Muscle of leg (tissue), 11 donors: ENCODE results near the gene PRG3. TPM values are rescaled to one million over a fixed set of nuclear protein-coding genes. Genes with fewer than 3 reads are reported as not detected.

Source experiments
- DNase-seq: peaks from one replicate; pipeline ENCODE4 v3.0.0; 2013
- H3K27ac ChIP-seq: one replicate; pipeline ENCODE4 v1.5.1; 2013; ENCODE audit warnings: mild to moderate bottlenecking, low read length, control low read depth
- H3K27me3 ChIP-seq: one replicate; pipeline ENCODE4 v1.6.1; 2013; ENCODE audit warnings: low read length; ENCODE audit not compliant: control insufficient read depth, insufficient read depth
- H3K36me3 ChIP-seq: one replicate; pipeline ENCODE4 v1.6.1; 2013; ENCODE audit warnings: low read length; ENCODE audit not compliant: control insufficient read depth, insufficient read depth
- H3K4me1 ChIP-seq: one replicate; pipeline ENCODE4 v1.6.1; 2013; ENCODE audit warnings: low read length; ENCODE audit not compliant: control insufficient read depth, insufficient read depth
- H3K4me3 ChIP-seq: one replicate; pipeline ENCODE4 v1.5.1; 2013; ENCODE audit warnings: low read length, control low read depth
- H3K9me3 ChIP-seq: replicated peaks from 2 replicates; pipeline ENCODE4 v1.6.1; 2013; ENCODE audit warnings: low read depth, low read length; ENCODE audit not compliant: control insufficient read depth
- whole genome bisulfite sequencing: methylation state at CpG from one replicate; pipeline ENCODE4 v1.1.5; 2013; ENCODE audit warnings: missing lambda C conversion rate; ENCODE audit not compliant: insufficient coverage; 5-methylcytosine and 5-hydroxymethylcytosine counted together
- polyA plus RNA-seq, 8 donors: library from polyadenylated mRNA; unstranded; fragments of 120-200 nt; gene quantifications; one replicate each; pipeline versions ENCODE4 v1.2.1 to v1.2.3, GENCODE V29; 2013; ENCODE audit warnings: inconsistent platforms in 1 of 8, low replicate concordance in 1 of 8; ENCODE audit not compliant: insufficient read length in 8 of 8, insufficient read depth in 1 of 8
- total RNA-seq: library from RNA; stranded (reverse); fragments of 120-200 nt; gene quantifications from one replicate; pipeline ENCODE4 v1.2.4, GENCODE V29; 2013

The PRG3 gene
- total and polyA plus RNA-seq, 9 donors, result 0.14 to 1.3 (median 0.33) TPM; not detected in 2

- H3K4me1 ChIP-seq, result peaks cover 43% of the 10 kb centered on the region
- WGBS, result 71% methylated on average over 5 of the region's 9 CpGs
- peak overlapping the region; percentile 11 for H3K4me3 ChIP-seq
- H3K9me3 ChIP-seq, result no peaks in the 10 kb centered on the region
- no peaks in the 10 kb centered on the region for H3K27me3 ChIP-seq
- peak; percentile 27 for DNase-seq
- peaks cover 33% of the 10 kb centered on the region for H3K36me3 ChIP-seq
- H3K27ac ChIP-seq, result peak overlapping the region; percentile 99
Measured at GRCh38 chr11:57424137-57424791, 43.3 kb upstream of the PRG3 start.

- Histone ChIP-seq H3K4me1 (peaks cover 37% of the 10 kb centered on the region), H3K36me3 (peaks cover 48% of the 10 kb centered on the region), H3K9me3 (no peaks in the 10 kb centered on the region), H3K27me3 (no peaks in the 10 kb centered on the region), H3K4me3 (no peak overlapping the region), H3K27ac (no peak overlapping the region)
- WGBS, result 83% methylated on average over 1 of the region's 4 CpGs
- DNase-seq, result no peak
Measured at GRCh38 chr11:57422669-57423068, 41.7 kb upstream of the PRG3 start.

- H3K9me3 ChIP-seq, result no peaks in the 10 kb centered on the region
- H3K27me3 ChIP-seq, result no peaks in the 10 kb centered on the region
- H3K4me3 ChIP-seq, result no peak overlapping the region
- H3K4me1 ChIP-seq, result peaks cover 31% of the 10 kb centered on the region
- peaks cover 57% of the 10 kb centered on the region for H3K36me3 ChIP-seq
- DNase-seq, result no peak
- H3K27ac ChIP-seq, result no peak overlapping the region
Measured at GRCh38 chr11:57421805-57422204, 40.9 kb upstream of the PRG3 start.

- DNase-seq, result no peak
- H3K9me3 ChIP-seq, result no peaks in the 10 kb centered on the region
- H3K36me3 ChIP-seq, result peaks cover 64% of the 10 kb centered on the region
- peaks cover 24% of the 10 kb centered on the region for H3K4me1 ChIP-seq
- no peak overlapping the region for H3K4me3 ChIP-seq
- WGBS, result 89% methylated on average over 1 of the region's 4 CpGs
- no peak overlapping the region for H3K27ac ChIP-seq
- no peaks in the 10 kb centered on the region for H3K27me3 ChIP-seq
Measured at GRCh38 chr11:57421066-57421465, 40.1 kb upstream of the PRG3 start.

GRCh38 chr11:57419146-57419545, 38.2 kb upstream of the PRG3 start:
- 90% methylated on average over 1 of the region's 3 CpGs for WGBS
- no peak overlapping the region for H3K4me3 ChIP-seq
- H3K36me3 ChIP-seq, result peaks cover 76% of the 10 kb centered on the region
- no peaks in the 10 kb centered on the region for H3K27me3 ChIP-seq
- no peak for DNase-seq
- peaks cover 5% of the 10 kb centered on the region for H3K4me1 ChIP-seq
- no peaks in the 10 kb centered on the region for H3K9me3 ChIP-seq
- no peak overlapping the region for H3K27ac ChIP-seq

- Histone ChIP-seq H3K36me3 (peaks cover 80% of the 10 kb centered on the region), H3K4me1 (no peaks in the 10 kb centered on the region), H3K27me3 (no peaks in the 10 kb centered on the region), H3K27ac (no peak overlapping the region), H3K9me3 (no peaks in the 10 kb centered on the region), H3K4me3 (no peak overlapping the region)
- no peak for DNase-seq
Measured at GRCh38 chr11:57418131-57418530, 37.2 kb upstream of the PRG3 start.

- 60% methylated on average over 4 of the region's 4 CpGs for WGBS
Measured at GRCh38 chr11:57417056-57417455, 36.1 kb upstream of the PRG3 start.

GRCh38 chr11:57416436-57416835, 35.5 kb upstream of the PRG3 start:
- H3K9me3 ChIP-seq, result no peaks in the 10 kb centered on the region
- peaks cover 75% of the 10 kb centered on the region for H3K36me3 ChIP-seq
- DNase-seq, result no peak
- no peaks in the 10 kb centered on the region for H3K4me1 ChIP-seq
- WGBS, result 60% methylated on average over 1 of the region's 3 CpGs
- H3K4me3 ChIP-seq, result no peak overlapping the region
- no peak overlapping the region for H3K27ac ChIP-seq
- H3K27me3 ChIP-seq, result no peaks in the 10 kb centered on the region

More at GRCh38 chr11:57417056-57417455, 36.1 kb upstream of the PRG3 start:
- H3K4me1 ChIP-seq, result no peaks in the 10 kb centered on the region
- no peaks in the 10 kb centered on the region for H3K9me3 ChIP-seq
- H3K36me3 ChIP-seq, result peaks cover 78% of the 10 kb centered on the region
- no peak overlapping the region for H3K4me3 ChIP-seq
- DNase-seq, result peak; percentile 67
- no peaks in the 10 kb centered on the region for H3K27me3 ChIP-seq
- no peak overlapping the region for H3K27ac ChIP-seq

GRCh38 chr11:57414612-57415212, 33.8 kb upstream of the PRG3 start:
- Histone ChIP-seq H3K27me3 (no peaks in the 10 kb centered on the region), H3K4me3 (no peak overlapping the region), H3K27ac (no peak overlapping the region), H3K4me1 (no peaks in the 10 kb centered on the region), H3K36me3 (peaks cover 71% of the 10 kb centered on the region), H3K9me3 (no peaks in the 10 kb centered on the region)
- DNase-seq, result no peak
- no CpG with 5 or more reads among the region's 11 CpGs for WGBS

GRCh38 chr11:57413681-57414080, 32.7 kb upstream of the PRG3 start:
- no peaks in the 10 kb centered on the region for H3K9me3 ChIP-seq
- no peak overlapping the region for H3K27ac ChIP-seq
- no peaks in the 10 kb centered on the region for H3K27me3 ChIP-seq
- H3K4me3 ChIP-seq, result no peak overlapping the region
- no peaks in the 10 kb centered on the region for H3K4me1 ChIP-seq
- 88% methylated on average over 4 of the region's 4 CpGs for WGBS
- DNase-seq, result no peak
- H3K36me3 ChIP-seq, result peaks cover 72% of the 10 kb centered on the region

- no peak overlapping the region for H3K27ac ChIP-seq
- peaks cover 12% of the 10 kb centered on the region for H3K4me1 ChIP-seq
- H3K36me3 ChIP-seq, result peaks cover 67% of the 10 kb centered on the region
- DNase-seq, result no peak
- H3K4me3 ChIP-seq, result no peak overlapping the region
- H3K27me3 ChIP-seq, result no peaks in the 10 kb centered on the region
- no peaks in the 10 kb centered on the region for H3K9me3 ChIP-seq
Measured at GRCh38 chr11:57410287-57410686, 29.3 kb upstream of the PRG3 start.
